ENCODE results near the gene REG1B.

The REG1B gene, protein sequence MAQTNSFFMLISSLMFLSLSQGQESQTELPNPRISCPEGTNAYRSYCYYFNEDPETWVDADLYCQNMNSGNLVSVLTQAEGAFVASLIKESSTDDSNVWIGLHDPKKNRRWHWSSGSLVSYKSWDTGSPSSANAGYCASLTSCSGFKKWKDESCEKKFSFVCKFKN

GRCh38 chr2:79087785-79088364, at the start of gene REG1B:
TSS of gene REG1B (minus strand) at chr2:79087993. CDS start at chr2:79087612, 381 bp downstream.
- DNase-seq: no peak

DNA sequence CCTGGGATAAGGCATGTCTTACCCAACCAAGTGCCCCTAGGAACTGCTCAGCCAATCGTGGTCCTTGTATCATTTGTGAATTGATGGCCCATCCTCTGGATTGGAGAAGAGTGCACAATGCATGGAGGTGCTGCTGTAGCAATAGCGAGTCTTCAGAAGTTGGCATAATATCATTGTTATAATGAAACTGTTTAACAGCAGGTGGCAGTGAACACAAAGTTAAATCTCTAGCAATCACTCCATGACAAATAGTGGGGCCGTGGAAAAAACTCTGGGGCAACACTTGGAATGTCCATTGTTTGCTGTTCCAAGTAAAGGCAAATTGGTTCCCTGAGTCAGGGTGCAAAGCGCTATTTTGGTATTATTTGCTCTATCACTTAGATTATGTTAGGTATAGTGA, 43.9 kb upstream of the REG1B start:
- no peak for DNase-seq

GRCh38 chr2:79129804-79130203, 42.0 kb upstream of the REG1B start:
- DNase-seq: no peak

DNA sequence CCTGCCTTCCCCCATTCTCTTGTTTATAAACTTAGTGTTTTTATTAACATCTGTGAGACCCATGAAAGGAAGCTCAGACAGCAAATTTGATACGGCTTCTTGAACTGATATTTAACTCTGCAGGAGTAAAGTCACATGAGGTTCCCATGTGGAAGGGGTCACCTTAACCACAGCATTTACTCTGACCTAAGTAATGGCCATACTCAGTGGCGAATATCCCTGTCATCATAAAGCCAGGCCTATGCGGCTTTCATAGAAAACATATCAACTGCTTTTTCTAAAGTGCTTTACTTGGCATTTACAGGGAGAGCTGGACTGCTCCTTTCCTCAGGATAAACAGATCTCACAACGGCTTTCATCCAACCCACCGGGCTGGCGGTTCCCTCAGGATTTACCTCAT, 41.5 kb upstream of the REG1B start:
- DNase-seq: no peak

DNA sequence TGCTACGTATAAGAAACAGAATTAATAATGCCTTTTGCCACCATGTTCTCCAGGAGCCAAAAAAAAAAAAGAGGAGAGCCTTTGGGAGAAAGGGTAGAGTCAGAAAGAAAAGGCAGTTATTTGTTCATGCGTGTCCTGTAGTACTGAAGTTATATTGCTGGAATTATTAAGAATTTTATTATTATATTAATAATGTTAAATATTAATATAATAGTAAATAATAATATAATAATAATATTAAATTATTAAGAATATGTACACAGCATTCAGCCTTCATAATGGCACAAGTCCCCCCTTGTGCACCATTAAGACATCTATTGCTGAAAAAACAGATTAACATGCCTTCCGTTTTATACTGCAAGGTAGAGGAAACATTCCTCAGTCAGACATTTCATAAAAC, 40.6 kb upstream of the REG1B start:
- no peak for DNase-seq

GRCh38 chr2:79125721-79125985, 37.9 kb upstream of the REG1B start:
- DNase-seq: no peak

GRCh38 chr2:79124907-79125720, 37.3 kb upstream of the REG1B start:
- DNase-seq: no peak

DNA sequence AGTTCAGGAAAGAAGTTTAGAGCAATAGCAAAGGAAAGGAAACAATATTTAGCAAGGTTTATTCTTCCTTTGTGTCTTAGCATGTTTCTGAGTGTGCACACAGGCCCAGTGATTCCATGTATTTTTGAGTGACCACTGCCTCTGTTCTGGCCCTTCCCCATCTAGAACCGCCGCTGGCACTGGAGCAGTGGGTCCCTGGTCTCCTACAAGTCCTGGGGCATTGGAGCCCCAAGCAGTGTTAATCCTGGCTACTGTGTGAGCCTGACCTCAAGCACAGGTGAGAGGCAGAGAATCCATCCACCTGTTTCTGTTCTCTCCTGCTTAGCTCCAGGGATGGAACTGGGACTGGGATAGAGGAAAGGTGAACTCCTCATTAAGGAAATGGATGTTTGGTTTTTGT, 34.9 kb upstream of the REG1B start:
- no peak for DNase-seq

DNA sequence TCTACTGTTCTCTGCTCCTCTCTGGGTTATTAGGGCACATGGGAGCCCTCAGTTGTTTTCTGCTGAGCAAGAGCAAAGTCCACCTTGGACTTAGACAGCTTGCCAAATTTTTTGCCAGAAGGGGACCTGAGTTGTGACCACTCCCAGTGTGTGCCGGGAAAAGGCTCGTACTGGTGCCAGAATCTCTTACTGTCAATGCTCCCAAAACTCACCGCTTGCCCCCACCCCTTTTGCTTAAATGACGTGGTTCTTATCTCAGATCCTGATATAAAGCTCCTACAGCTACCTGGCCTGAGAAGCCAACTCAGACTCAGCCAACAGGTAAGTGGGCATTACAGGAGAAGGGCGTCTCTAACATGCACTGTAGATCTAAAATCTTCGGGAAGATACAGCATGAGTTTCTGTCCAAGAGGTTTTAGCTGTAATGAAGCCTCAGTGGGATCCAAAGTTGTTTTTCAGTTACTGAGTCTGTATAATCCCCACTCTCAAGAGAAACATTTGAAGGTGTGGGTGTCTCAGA, 32.5 kb upstream of the REG1B start, which contains the start of gene REG1A:
REG1A (plus strand) TSS at position 295 of the 520 bp plus-strand sequence. CDS start 374 bp downstream, outside the sequence.
- no peak for DNase-seq

- DNase-seq: no peak
Measured at GRCh38 chr2:79116997-79117928, 29.5 kb upstream of the REG1B start.

GRCh38 chr2:79114797-79115494, 27.2 kb upstream of the REG1B start:
- DNase-seq: no peak

DNA sequence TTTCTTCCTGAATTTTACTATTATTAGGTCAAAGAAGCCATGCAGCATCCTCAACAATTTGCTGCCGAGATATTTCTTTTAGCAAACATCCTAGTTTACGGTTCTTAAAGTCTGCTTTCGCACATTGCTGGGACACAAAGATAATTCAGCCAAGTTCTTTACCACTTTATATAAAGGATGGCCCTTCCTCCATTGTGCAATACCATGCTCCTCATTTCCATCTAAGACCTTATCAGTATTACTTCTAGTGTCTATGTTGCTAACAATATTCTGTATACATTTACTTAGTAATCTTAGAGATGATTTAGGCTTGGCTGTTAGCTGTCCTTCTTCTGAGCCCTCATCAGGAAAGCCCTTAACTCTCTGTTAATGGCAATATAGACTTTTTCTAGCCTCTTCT, 24.5 kb upstream of the REG1B start:
- no peak for DNase-seq

DNA sequence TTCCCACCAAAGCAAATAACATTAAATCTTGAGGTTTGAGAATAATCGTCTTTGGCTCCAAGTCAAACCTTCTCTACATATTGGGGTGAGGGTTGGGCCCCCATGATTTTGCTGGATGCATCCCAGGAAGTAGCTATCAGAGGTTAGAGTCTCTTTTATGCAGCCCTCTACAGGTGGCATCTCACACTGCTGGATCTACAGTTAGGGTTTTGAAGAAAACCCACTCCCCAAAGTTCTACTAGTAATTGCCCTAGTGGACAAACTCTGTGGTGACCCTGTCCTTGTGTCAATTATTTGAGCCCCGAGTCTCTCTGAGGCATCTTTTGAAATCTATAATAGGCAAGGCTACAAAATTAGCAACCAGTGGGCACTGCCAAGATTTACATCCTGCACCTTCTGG, 17.5 kb upstream of the REG1B start:
- no peak for DNase-seq

- no peak for DNase-seq
Measured at GRCh38 chr2:79103214-79103613, 15.4 kb upstream of the REG1B start.

GRCh38 chr2:79101024-79101423, 13.2 kb upstream of the REG1B start:
- no peak for DNase-seq

GRCh38 chr2:79100285-79100684, 12.5 kb upstream of the REG1B start:
- DNase-seq: no peak

- no peak for DNase-seq
Measured at GRCh38 chr2:79099140-79099686, 11.4 kb upstream of the REG1B start.

DNA sequence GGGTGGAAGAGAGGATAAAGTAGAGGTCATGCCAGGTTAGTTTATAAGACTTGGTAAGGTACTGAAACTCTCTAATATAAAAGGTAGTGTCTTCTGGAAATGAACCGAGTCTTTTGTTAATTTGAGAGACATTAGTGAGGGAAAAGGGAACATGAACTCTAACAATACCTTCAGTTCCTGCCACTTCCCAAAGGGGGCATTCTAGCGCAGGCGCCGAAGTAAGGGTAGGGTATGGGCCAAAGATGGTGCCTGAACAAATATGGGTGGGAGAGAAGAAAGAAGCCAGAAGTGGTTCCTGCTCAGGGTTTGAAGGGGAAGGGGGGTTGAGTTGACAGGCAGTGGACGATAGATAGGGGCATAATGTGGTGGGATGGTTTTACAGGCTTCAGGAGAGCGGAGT, 10.1 kb upstream of the REG1B start:
- DNase-seq: no peak

GRCh38 chr2:79090693-79091092, 2.9 kb upstream of the REG1B start:
- no peak for DNase-seq

GRCh38 chr2:79086255-79086654, 1.5 kb downstream of the REG1B start:
- DNase-seq: no peak

DNA sequence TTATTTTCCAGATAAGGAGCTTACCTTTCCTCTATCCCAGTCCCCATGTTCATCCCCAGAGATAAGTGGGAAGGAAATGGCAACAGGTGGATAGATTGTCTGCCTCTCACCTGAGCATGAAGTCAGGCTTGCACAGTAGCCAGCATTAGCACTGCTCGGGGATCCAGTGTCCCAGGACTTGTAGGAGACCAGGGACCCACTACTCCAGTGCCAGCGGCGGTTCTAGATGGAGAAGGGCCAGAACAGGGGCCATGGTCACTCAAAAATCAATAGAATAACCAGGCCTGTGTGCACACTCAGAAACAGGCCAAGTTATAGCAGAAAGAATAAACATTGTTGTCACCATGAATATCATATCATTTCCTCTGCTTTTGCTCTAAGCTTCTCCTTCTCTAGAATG, 2.4 kb downstream of the REG1B start:
- DNase-seq: no peak

GRCh38 chr2:79084495-79085135, 3.2 kb downstream of the REG1B start:
- no peak for DNase-seq
